H1 (cell line): Measurements from ENCODE around the gene B3GALT5. TPM values are rescaled to one million over a fixed set of nuclear protein-coding genes. Genes with fewer than 3 reads are reported as not detected.

Experiments used
- ASH2L ChIP-seq: fragments of 200-600, 300-600 bp; sonication (generic); IDR thresholded peaks from one replicate; pipeline ENCODE4 v1.7.1; 2017; ENCODE audit warnings: low read length
- ATF3 ChIP-seq: IDR thresholded peaks from 2 replicates; pipeline ENCODE4 v1.6.1; 2011; ENCODE audit warnings: low read depth, mild to moderate bottlenecking, low read length; ENCODE audit not compliant: insufficient read depth
- BRCA1 ChIP-seq: IDR thresholded peaks from 2 replicates; pipeline ENCODE4 v1.6.1; 2012; ENCODE audit warnings: low read depth, low read length, improper control_type of control experiment
- CHD7 ChIP-seq: fragments of 300-600 bp; sonication (generic); IDR thresholded peaks from 2 replicates; pipeline ENCODE4 v1.7.1; 2012; ENCODE audit warnings: low read length, moderate library complexity, mild to moderate bottlenecking, inconsistent platforms; ENCODE audit not compliant: insufficient replicate concordance
- GTF2F1 ChIP-seq: IDR thresholded peaks from 2 replicates; pipeline ENCODE4 v1.6.1; 2012; ENCODE audit warnings: low read depth, low read length, improper control_type of control experiment, borderline replicate concordance
- MAX ChIP-seq: IDR thresholded peaks from 2 replicates; pipeline ENCODE4 v1.6.1; 2012; ENCODE audit warnings: inconsistent platforms
- POLR2A ChIP-seq, 2 experiments: IDR thresholded peaks; 1 replicate in 1 of 2; 2 replicates in 1 of 2; pipeline ENCODE4 v1.6.1; 2011; ENCODE audit warnings: low read depth in 2 of 2, low read length in 2 of 2, mild to moderate bottlenecking in 2 of 2; ENCODE audit errors: control extremely low read depth in 1 of 2
- SIRT6 ChIP-seq: IDR thresholded peaks from one replicate; pipeline ENCODE4 v1.7.1; 2012; ENCODE audit warnings: low read length, inconsistent platforms
- TAF1 ChIP-seq: IDR thresholded peaks from 2 replicates; pipeline ENCODE4 v1.6.1; 2011; ENCODE audit warnings: mild to moderate bottlenecking, low read depth, low read length
- TEAD4 ChIP-seq: IDR thresholded peaks from 2 replicates; pipeline ENCODE4 v1.6.1; 2012; ENCODE audit warnings: low read depth, low read length, inconsistent platforms, mixed read lengths
- USF2 ChIP-seq: IDR thresholded peaks from 2 replicates; pipeline ENCODE4 v1.6.1; 2011; ENCODE audit warnings: low read length, improper control_type of control experiment
- polyA plus RNA-seq, 7 experiments: library from polyadenylated mRNA; depleted of rRNA in 3 of 7; stranded (reverse) in 5 of 7; unstranded in 2 of 7; fragments of >200 nt in 5 of 7; fragments of 200-250 nt in 2 of 7; gene quantifications; 1 replicate in 5 of 7; 2 replicates in 1 of 7; 4 replicates in 1 of 7; pipeline versions ENCODE4 v1.2.1 to v1.2.3, GENCODE V29; 2011 to 2013; ENCODE audit warnings: missing spikeins in 2 of 7, mixed read lengths in 2 of 7
- total RNA-seq: library from RNA; stranded (reverse); fragmentation: NEBNext Ultra II Directional; extraction: Animal tissue kit (Norgen Biotek cat#: 25700); gene quantifications from 2 replicates; pipeline ENCODE4 v1.2.1, GENCODE V29; 2021

The B3GALT5 gene
- total and polyA plus RNA-seq, 2 of the 8 experiments (the other 6 are each of a cell fraction or from before 2014, with no cell fraction given), result 11.9 to 25.1 TPM

GRCh38 chr21:39580744-39581143 lies 32.0 kb upstream of the B3GALT5 start (continued):
- TF ChIP-seq CHD7, result no peak
- no peak for TF ChIP-seq TEAD4
- TF ChIP-seq MAX, result no peak
- TF ChIP-seq ASH2L, result no peak
- no peak for TF ChIP-seq USF2
- no peak for TF ChIP-seq BRCA1
- no peak for TF ChIP-seq SIRT6
- TF ChIP-seq TAF1, result no peak
- TF ChIP-seq GTF2F1, result no peak
- TF ChIP-seq POLR2A (IDR thresholded peaks at IDR 0.05; ENCODE audit: control extremely low read depth in 1 of 2, low read depth in 2 of 2, low read length in 2 of 2), result no peak
- TF ChIP-seq ATF3, result no peak
